ENCODE results near the gene AJAP1.

The AJAP1 gene

GRCh38 chr1:4684864-4685522 lies 30.6 kb downstream of the AJAP1 start:
- Histone ChIP-seq H3K27ac (replicated peaks) (no peak overlapping the region), H3K4me3 (replicated peaks; ENCODE audit: insufficient read depth, low read length) (no peak overlapping the region), H3K27me3 (ENCODE audit: insufficient read depth, poor library complexity, severe bottlenecking) (no peaks in the 10 kb centered on the region)
- TF ChIP-seq GABPA (IDR thresholded peaks at IDR 0.05; ENCODE audit: low read depth) (no peak), SPI1 (IDR thresholded peaks at IDR 0.05; ENCODE audit: borderline replicate concordance, low read depth) (no peak), POLR2AphosphoS5 (IDR thresholded peaks at IDR 0.05; ENCODE audit: low read depth) (no peak), REST (IDR thresholded peaks at IDR 0.05; ENCODE audit: insufficient replicate concordance, low read depth) (no peak), CTCF (IDR thresholded peaks at IDR 0.05; ENCODE audit: insufficient read depth, low read length) (no peak)
- no peak for DNase-seq (ENCODE audit: low read depth in 1 of 2, low spot score in 1 of 2)

- no peak overlapping the region for H3K27ac ChIP-seq (replicated peaks)
- no peak for TF ChIP-seq REST (IDR thresholded peaks at IDR 0.05; ENCODE audit: insufficient replicate concordance, low read depth)
- no peak for TF ChIP-seq CTCF (IDR thresholded peaks at IDR 0.05; ENCODE audit: insufficient read depth, low read length)
- TF ChIP-seq GABPA (IDR thresholded peaks at IDR 0.05; ENCODE audit: low read depth), result no peak
- TF ChIP-seq POLR2AphosphoS5 (IDR thresholded peaks at IDR 0.05; ENCODE audit: low read depth), result no peak
- no peak for TF ChIP-seq SPI1 (IDR thresholded peaks at IDR 0.05; ENCODE audit: borderline replicate concordance, low read depth)
- H3K27me3 ChIP-seq (ENCODE audit: insufficient read depth, poor library complexity, severe bottlenecking), result no peaks in the 10 kb centered on the region
- no peak overlapping the region for H3K4me3 ChIP-seq (replicated peaks; ENCODE audit: insufficient read depth, low read length)
- DNase-seq (ENCODE audit: low read depth in 1 of 2, low spot score in 1 of 2), result no peak
These were observed 31.1 kb downstream of the AJAP1 start for GRCh38 chr1:4685523-4685865.

GRCh38 chr1:4687943-4688342 lies 33.5 kb downstream of the AJAP1 start:
- no peak overlapping the region for H3K4me3 ChIP-seq (replicated peaks; ENCODE audit: insufficient read depth, low read length)
- H3K27ac ChIP-seq (replicated peaks), result no peak overlapping the region

More at GRCh38 chr1:4687943-4688342, 33.5 kb downstream of the AJAP1 start:
- DNase-seq (ENCODE audit: low read depth in 1 of 2, low spot score in 1 of 2), result no peak
- no peak for TF ChIP-seq REST (IDR thresholded peaks at IDR 0.05; ENCODE audit: insufficient replicate concordance, low read depth)
- TF ChIP-seq SPI1 (IDR thresholded peaks at IDR 0.05; ENCODE audit: borderline replicate concordance, low read depth), result no peak
- no peak for TF ChIP-seq CTCF (IDR thresholded peaks at IDR 0.05; ENCODE audit: insufficient read depth, low read length)
- no peaks in the 10 kb centered on the region for H3K27me3 ChIP-seq (ENCODE audit: insufficient read depth, poor library complexity, severe bottlenecking)
